ENCODE measurements around the gene MSANTD2.

DNA sequence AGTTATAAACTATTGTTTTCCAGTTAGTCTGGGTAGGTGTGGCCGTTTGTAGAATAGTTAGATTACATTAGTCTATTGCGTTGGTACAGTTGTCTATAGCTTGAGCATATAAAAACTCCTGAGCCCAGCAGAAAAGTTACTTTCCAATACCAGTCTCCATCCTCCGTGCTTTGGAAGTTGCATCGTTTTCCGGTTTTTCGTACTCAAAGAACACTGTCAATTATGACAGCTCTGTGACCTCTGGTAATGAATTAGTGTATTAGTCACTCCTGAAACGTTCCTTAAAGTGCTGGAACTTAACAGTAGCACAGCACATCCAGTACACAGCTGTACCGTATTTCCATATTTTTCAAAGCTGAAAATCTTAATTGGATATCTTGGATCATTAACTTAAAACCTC, 808 bp upstream of the MSANTD2 start:
- TF ChIP-seq, protein P1, sequence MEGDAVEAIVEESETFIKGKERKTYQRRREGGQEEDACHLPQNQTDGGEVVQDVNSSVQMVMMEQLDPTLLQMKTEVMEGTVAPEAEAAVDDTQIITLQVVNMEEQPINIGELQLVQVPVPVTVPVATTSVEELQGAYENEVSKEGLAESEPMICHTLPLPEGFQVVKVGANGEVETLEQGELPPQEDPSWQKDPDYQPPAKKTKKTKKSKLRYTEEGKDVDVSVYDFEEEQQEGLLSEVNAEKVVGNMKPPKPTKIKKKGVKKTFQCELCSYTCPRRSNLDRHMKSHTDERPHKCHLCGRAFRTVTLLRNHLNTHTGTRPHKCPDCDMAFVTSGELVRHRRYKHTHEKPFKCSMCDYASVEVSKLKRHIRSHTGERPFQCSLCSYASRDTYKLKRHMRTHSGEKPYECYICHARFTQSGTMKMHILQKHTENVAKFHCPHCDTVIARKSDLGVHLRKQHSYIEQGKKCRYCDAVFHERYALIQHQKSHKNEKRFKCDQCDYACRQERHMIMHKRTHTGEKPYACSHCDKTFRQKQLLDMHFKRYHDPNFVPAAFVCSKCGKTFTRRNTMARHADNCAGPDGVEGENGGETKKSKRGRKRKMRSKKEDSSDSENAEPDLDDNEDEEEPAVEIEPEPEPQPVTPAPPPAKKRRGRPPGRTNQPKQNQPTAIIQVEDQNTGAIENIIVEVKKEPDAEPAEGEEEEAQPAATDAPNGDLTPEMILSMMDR (IDR thresholded peaks at IDR 0.05; ENCODE audit: low read depth, low read length) = no peak
- TF ChIP-seq EZH2phosphoT487 (IDR thresholded peaks at IDR 0.05; ENCODE audit: low read depth) = no peak
